ENCODE results near the gene DSPP.
"Not testable (repeated sequence)": the region's sequence is repeated elsewhere in the genome, so short reads cannot be mapped to it uniquely, and the experiment has no call there.

The DSPP gene

GRCh38 chr4:87608229-87608628, at the start of gene DSPP:
Gene DSPP, plus strand, starts transcription at chr4:87608529. Its CDS starts 2,380 bp downstream, at chr4:87610909.
- DNase-seq (ENCODE audit: low read depth in 2 of 3, low spot score in 1 of 3), result no peak

- DNase-seq (ENCODE audit: low read depth in 2 of 3, low spot score in 1 of 3), result peak; percentile 15 to 39 (median 26)
Observed at GRCh38 chr4:87559090-87559837, 49.1 kb upstream of the DSPP start.

- no peak for DNase-seq (ENCODE audit: low read depth in 2 of 3, low spot score in 1 of 3)
Observed at GRCh38 chr4:87560802-87561201, 47.5 kb upstream of the DSPP start.

GRCh38 chr4:87565746-87566145, 42.6 kb upstream of the DSPP start:
- no peak for DNase-seq (ENCODE audit: low read depth in 2 of 3, low spot score in 1 of 3)

GRCh38 chr4:87566276-87566675, 42.1 kb upstream of the DSPP start:
- DNase-seq (ENCODE audit: low read depth in 2 of 3, low spot score in 1 of 3), result no peak

- DNase-seq (ENCODE audit: low read depth in 2 of 3, low spot score in 1 of 3), result no peak
Observed at GRCh38 chr4:87567191-87567590, 41.1 kb upstream of the DSPP start.

- DNase-seq (ENCODE audit: low read depth in 2 of 3, low spot score in 1 of 3), result no peak
Observed at GRCh38 chr4:87570290-87570805, 38.0 kb upstream of the DSPP start.

- DNase-seq (ENCODE audit: low read depth in 2 of 3, low spot score in 1 of 3), result not testable (repeated sequence)
Observed at GRCh38 chr4:87574376-87574775, 34.0 kb upstream of the DSPP start.

- DNase-seq (ENCODE audit: low read depth in 2 of 3, low spot score in 1 of 3), result no peak
Observed at GRCh38 chr4:87574996-87575395, 33.3 kb upstream of the DSPP start.

GRCh38 chr4:87575408-87575807, 32.9 kb upstream of the DSPP start:
- DNase-seq (ENCODE audit: low read depth in 2 of 3, low spot score in 1 of 3), result no peak

GRCh38 chr4:87575983-87576382, 32.3 kb upstream of the DSPP start:
- no peak for DNase-seq (ENCODE audit: low read depth in 2 of 3, low spot score in 1 of 3)

- DNase-seq (ENCODE audit: low read depth in 2 of 3, low spot score in 1 of 3), result no peak
Observed at GRCh38 chr4:87579478-87579877, 28.9 kb upstream of the DSPP start.

- DNase-seq (ENCODE audit: low read depth in 2 of 3, low spot score in 1 of 3), result no peak
Observed at GRCh38 chr4:87580057-87580456, 28.3 kb upstream of the DSPP start.

GRCh38 chr4:87584222-87584908, 24.0 kb upstream of the DSPP start:
- no peak for DNase-seq (ENCODE audit: low read depth in 2 of 3, low spot score in 1 of 3)

- no peak for DNase-seq (ENCODE audit: low read depth in 2 of 3, low spot score in 1 of 3)
Observed at GRCh38 chr4:87589531-87589930, 18.8 kb upstream of the DSPP start.

- no peak for DNase-seq (ENCODE audit: low read depth in 2 of 3, low spot score in 1 of 3)
Observed at GRCh38 chr4:87592124-87592523, 16.2 kb upstream of the DSPP start.

- DNase-seq (ENCODE audit: low read depth in 2 of 3, low spot score in 1 of 3), result no peak
Observed at GRCh38 chr4:87601361-87601760, 7.0 kb upstream of the DSPP start.

- DNase-seq (ENCODE audit: low read depth in 2 of 3, low spot score in 1 of 3), result no peak
Observed at GRCh38 chr4:87614292-87614890, 6.1 kb downstream of the DSPP start.

GRCh38 chr4:87616268-87616667, 7.9 kb downstream of the DSPP start:
- DNase-seq (ENCODE audit: low read depth in 2 of 3, low spot score in 1 of 3), result no peak

GRCh38 chr4:87620086-87620485, 11.8 kb downstream of the DSPP start:
- no peak for DNase-seq (ENCODE audit: low read depth in 2 of 3, low spot score in 1 of 3)

GRCh38 chr4:87620491-87620890, 12.2 kb downstream of the DSPP start:
- DNase-seq (ENCODE audit: low read depth in 2 of 3, low spot score in 1 of 3), result no peak

GRCh38 chr4:87622303-87622702, 14.0 kb downstream of the DSPP start:
- DNase-seq (ENCODE audit: low read depth in 2 of 3, low spot score in 1 of 3), result no peak
